ENCODE results near the gene PFKP.

Gene PFKP

GRCh38 chr10:3179174-3179573, 111.8 kb downstream of the PFKP start:
- in situ Hi-C loops (cut with MboI; ENCODE audit: low sequenced_read_pairs) = no loop called here

DNA sequence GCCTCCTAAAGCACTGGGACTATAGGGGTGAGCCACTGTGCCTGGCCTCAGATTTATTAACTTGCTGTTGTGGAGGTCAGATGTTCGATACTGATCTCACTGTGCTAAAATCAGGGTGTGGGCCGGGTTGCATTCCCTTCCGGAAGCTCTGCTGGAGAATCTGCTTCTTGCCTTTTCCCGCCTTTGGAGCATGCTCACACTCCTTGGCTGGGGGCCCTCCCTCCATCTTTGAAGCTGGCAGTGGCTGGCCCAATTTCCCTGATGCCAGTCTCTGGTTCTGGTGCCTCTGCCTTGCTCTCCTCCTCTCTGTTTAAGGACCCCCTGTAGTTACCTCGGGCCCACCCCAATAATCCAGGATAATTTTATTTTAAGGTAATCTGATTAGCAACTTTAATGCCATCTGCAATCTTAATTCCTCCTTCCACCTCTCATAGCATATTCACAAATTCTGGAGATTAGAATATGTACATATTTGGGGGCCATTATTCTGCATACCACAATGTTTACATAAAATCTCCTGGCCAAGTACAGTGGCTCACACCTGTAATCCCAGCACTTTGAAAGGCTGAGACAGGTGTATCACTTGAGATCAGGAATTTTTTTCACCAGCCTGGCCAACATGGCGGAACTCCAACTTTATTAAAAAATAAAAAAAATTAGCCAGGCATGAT, 113.1 kb downstream of the PFKP start:
- in situ Hi-C loops (cut with MboI; ENCODE audit: low sequenced_read_pairs) = no loop called here

- in situ Hi-C loops (cut with MboI; ENCODE audit: low sequenced_read_pairs) = no loop called here
These were observed 118.0 kb downstream of the PFKP start for GRCh38 chr10:3185386-3185785.

DNA sequence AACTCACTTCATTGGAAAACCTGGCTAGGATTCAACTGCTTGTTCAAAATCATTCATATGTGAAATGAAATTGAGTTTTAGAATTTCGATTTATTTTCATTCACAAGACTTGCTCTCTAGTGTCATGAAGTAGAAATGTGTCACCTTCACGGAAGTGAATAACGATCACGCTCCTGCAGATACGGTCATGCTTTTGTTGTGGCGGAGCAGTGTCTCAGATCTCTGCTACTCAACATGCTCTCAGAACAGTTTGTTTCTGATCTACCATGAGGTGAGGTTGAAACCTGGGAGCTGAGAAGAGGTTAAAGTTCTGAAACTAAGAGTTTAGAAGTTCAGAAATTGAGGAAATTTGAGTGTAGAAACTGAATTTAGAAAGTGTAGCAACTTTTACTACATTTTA, 119.0 kb downstream of the PFKP start:
- in situ Hi-C loops (cut with MboI; ENCODE audit: low sequenced_read_pairs) = no loop called here
